Measurements from ENCODE around the gene PRODH2.
"Not testable (repeated sequence)": the region's sequence is repeated elsewhere in the genome, so short reads cannot be mapped to it uniquely, and the experiment has no call there.

PRODH2 gene

DNA sequence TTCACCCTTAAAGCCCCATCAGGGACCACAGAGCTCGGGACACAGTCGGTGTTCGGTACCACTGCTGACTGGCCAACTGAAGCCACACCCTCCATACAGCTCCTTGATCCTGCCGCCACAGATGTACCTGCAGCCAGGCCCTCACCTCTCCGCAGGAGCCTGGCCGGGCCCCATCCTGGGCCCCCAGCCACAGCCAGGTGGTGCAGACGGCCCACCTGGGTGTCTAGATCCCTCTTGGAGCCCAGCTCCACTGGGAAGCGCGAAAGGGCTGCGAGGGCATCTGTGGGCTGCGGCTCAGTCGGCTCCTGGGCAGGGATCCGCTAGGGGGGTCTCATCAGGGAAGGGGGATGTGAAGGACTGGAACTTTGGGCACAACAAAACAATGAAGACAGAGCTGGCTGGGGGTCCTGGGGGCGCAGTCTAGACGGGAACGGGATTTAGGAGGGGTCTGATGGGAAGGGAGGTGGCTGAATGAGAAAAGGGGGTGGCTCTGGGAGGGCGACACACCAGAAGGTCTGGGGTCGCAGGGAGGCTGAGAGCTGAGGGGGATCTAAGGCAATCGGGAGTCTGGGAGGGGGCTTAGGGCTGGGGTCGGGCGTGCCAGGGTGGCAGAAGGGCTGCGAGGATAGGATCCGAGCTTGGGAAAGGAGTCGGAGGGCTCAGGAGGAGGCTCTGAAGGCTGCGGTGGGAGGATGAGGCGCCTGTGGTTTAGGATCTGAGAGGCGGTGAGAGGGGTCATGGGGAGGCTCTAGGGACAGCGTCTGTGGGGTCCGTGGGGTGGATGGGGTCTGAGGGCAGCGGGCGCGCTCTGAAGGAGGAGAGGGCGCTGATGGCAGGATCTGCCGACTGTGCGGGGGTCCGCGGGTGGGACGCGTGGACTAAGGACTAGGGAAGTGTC, 15.8 kb downstream of the PRODH2 start:
- no peak for DNase-seq

DNA sequence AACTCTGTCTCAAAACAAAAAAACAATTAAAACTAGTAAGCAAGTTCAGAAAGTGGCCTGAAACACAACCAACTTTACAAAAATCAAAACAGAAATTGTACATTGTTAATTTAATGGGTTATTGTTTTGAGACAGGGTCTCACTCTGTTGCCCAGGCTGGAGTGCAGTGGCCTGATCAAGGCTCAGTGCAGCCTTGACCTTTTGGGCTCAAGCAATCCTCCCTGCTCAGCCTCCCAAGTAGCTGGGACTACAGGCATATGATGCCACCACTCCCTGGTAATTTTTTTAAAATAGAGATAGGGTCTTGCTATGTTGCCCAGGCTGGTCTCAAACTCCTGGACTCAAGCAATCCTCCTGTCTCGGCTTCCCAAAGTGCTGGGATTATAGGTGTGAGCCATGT, 17.1 kb downstream of the PRODH2 start:
- DNase-seq = not testable (repeated sequence)

DNA sequence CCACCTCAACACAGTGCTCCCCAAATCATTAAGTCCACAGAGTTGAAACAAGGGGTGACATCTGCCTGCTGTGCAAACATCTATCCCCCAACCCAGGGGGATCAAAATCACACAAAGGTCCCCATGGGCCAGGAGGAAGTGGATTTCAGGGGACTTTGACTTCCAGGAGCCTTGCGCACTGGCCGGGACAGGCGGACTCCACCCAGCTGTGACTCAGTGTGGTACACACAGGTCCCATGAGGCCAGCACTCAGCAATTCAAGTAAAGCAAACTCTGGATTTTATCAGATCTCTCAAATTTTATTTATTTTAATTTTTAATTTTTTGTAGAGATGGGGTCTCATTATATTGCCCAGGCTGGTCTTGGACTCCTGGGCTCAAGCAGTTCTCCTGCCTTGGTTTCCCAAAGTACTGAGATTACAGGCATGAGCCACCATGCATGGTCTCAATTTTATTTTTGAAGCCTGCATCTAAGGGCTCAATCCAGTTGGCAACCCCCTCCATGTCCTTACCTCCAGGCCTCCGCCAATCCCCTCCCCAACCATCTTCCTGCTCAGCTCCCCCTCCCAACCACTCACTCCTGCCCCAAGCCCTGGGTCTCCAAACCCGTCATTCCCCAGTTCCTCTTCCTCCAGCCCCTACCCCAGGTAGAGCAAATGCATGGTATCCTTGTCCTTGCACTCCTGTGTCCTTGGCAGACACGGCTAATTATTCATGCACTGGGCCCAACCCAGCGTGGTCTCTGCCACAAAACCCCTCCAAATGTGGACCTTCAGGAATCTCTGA, 19.1 kb downstream of the PRODH2 start:
- DNase-seq = no peak

DNA sequence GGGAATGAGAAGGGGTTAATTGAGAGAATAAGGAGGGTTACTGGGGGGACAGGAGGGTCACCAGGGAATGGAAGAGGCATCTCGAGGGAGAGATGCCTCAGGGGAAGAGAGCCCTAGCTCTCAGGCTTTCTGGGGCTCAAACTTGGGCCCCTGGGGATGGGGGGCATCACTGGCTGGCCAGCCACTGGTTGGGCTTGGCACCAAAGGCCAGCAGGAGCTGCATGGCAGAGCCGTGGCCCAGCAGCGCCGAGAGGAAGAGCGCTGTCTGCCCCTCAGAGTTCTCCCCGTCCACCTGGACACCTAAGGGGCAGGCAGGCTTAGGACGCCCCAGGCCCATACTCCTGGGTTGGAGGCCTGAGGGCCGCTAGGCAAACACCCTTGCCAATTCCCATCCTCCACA, 19.8 kb downstream of the PRODH2 start:
- no peak for DNase-seq

DNA sequence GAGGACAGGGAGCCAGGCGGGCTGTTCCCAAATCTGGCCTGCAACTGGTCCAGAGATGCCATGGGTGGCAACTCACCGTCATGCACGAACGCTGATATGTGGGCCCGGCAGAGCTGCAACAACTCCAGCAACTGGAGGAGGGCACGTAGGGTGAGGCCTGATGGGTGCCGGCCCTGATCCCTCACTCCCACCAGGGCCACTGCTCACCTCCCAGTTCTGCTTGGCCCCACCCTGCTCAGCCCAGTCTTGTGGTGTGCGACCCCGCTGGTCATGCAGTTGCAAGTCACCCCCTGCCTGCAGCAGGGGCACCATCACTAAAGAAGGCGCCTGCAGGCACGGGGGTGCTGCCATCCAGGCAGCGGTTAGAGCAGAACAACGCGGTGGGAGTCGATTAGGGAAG, 20.3 kb downstream of the PRODH2 start:
- DNase-seq = no peak

DNA sequence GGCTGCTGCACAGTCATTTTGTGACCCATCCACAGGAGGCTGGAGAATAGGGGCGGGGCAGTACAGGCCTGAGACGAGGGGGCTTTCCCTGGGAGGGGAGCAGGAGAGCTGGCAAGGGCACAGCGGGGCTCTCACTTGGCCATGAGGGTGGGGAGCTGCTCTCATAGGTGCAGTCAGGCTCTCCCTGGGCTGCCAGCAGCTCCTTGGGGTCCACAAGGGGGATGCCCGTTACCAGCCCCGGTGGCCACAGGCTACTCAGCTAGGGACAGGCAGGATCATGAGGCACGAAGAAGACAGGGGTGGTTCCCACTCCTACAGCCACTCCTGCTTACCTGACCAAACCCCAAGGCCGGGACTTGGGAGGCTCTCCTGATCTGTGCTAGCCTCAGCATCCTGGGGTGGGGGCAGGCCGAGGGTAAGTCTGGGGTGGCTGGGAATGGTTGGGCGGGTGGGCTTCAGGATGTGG, 20.8 kb downstream of the PRODH2 start:
- DNase-seq = no peak

DNA sequence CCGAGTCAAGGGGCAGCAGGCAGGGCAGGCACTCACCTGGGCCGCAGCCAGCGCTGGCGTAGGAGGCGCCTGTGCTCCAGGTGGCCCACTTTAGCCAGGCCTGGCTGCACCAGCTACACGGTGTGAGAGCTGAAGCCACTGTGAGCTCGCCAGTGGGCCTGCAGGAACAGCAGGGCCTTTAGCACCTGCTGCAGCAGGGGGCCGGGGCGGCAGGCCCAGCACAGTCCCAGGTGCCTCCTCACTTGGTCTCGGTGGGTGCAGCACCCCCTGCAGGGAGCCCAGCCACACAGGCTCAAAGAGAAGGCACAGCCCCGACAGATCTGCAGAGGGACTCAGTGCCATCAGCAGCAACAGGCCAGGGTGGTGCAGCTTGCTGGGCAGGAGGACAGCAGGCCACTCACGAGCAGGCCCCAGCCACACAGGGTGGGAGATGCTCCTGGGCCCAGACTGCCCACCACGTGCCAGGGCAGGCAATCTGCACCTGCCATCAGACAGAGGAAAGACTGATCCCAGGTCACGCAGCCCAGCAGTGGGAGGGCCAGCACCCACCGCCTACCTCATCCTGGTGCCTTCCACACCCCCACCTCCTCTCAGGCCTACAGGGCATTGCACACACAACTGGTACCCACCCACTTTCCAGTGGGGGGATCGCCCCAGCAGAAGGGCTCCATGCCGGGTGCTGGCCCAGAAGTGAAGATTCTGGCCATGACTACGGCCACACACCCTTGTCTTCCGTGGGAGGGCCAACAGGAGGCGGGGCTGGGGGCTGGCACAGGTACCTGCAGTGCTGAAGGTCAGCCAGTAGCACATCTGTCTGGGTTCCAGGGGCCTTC, 21.4 kb downstream of the PRODH2 start:
- DNase-seq = no peak

DNA sequence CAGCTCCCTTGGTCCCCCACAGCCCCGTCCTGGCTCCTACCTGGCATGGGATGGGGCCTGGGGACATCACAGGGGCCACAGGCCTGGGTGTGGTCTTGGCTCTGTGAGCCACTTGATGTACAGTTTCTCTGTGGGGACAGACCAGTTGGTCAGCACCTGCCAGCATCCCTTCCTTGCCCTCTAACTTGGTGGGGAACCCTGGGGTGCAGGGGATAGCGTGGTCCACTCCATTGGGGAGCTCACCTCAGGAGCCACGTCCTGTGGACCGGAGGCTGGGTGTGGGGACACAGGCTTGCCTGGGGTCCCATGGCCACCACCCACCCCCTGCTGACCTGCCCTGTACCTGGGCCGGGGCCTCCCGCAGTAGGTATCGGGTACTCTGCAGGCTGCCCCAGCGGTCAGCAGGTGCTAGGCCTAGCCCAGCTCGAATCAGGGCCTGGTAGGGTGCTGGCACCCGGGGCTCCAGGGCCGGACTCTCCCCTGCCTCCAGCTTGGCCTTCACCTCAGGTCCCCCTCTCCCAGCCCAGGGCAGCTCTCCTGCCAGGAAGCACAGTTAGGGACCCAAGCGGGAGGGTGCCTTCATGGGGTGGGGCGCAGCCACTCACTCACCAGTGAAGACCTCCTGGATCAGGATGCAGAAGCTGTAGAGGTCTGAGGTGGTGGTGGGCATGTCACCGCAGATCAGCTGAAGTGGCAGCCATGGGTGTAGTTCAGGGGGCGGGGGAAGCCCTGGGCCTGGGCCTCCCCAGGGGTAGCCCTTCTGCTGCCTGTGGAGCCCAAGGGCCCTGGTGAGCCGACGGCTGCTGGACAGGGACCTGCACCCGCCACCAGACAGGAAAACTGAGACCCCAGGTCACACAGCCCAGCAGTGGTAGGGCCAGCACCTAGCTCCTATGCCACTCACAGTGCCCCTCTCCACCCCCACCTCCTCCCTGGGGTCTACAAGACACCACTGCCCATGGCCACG, 22.4 kb downstream of the PRODH2 start:
- no peak for DNase-seq

DNA sequence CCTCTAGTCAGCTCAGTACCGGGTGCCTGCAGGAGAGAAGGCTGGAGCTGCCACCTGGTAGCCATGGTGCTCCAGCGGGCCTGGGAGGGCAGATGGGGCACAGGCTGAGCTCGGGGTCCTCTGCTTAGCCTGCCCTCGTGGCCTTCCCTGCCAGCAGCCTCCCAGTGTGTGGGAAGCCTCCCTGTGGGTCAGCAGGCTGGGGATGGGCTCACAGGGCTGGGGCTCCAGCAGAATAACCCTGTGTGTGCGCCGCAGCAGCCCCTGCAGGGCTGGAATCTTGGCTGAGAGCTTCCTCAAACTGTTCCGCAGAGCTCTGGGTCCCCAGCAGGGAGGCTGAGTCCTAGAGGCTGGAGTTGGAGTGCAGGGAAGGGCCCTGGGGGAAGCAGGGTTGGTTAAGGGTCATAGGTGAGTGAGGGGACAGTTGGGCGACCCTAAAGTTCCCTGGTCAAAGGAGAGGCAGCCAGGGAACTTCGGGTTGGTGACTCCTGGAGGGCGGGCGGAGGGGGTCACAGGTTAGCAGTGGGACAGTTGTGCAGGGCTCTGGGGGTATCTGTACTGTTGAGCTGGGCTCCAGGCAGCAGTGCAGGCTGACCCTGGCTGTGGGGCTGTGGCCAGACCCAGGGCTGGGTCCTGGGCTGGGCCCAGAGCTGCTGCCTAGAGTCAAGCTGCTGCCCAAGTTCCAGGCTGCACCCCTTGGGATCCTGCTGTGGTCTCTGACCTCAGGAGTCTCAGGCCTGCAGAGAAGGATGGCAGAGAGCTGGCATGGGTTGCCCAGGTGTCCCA, 23.3 kb downstream of the PRODH2 start:
- DNase-seq = no peak

DNA sequence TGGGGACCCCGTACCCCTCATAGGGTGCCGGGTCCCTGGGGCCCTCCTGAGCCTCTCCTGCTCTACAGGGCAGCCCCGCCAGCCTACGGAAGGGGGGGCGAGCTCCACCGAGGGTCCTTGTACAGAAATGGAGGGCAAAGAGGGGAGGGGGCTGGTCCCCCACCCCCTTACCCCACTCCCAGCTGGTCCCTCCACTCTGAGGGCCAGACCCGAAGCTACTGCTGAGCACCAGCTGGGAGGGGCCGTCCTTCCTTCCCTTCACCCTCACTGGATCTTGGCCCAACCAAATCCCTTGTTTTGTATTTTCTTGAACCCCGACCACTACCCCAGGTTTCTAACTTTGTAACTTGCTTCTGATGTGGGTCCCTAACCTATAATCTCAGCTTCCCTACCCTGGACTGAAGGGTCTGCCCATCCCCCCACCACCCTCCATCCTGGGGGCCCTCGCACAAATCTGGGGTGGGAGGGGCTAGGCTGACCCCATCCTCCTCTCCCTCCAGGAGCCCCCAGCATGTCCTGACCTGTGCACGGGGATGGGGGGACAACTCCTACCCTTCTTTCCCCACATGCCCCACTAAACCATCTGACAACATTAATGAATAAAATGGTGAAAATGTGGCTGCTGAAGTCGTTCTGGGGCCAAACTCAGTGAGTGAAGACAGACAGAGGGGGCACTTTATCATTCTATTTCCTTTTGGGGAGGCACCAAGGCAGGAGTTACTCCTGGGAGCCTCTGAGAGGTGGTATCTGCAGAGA, 24.3 kb downstream of the PRODH2 start:
- no peak for DNase-seq

DNA sequence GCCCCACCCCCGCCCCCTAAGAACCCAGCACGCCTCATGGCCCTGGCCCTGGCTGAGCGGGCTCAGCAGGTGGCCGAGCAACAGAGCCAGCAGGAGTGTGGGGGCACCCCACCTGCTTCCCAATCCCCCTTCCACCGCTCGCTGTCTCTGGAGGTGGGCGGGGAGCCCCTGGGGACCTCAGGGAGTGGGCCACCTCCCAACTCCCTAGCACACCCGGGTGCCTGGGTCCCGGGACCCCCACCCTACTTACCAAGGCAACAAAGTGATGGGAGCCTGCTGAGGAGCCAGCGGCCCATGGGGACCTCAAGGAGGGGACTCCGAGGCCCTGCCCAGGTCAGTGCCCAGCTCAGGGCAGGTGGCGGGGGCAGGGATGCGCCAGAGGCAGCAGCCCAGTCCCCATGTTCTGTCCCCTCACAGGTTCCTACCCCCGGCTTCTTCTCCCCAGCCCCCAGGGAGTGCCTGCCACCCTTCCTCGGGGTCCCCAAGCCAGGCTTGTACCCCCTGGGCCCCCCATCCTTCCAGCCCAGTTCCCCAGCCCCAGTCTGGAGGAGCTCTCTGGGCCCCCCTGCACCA, 25.3 kb downstream of the PRODH2 start:
- no peak for DNase-seq

DNA sequence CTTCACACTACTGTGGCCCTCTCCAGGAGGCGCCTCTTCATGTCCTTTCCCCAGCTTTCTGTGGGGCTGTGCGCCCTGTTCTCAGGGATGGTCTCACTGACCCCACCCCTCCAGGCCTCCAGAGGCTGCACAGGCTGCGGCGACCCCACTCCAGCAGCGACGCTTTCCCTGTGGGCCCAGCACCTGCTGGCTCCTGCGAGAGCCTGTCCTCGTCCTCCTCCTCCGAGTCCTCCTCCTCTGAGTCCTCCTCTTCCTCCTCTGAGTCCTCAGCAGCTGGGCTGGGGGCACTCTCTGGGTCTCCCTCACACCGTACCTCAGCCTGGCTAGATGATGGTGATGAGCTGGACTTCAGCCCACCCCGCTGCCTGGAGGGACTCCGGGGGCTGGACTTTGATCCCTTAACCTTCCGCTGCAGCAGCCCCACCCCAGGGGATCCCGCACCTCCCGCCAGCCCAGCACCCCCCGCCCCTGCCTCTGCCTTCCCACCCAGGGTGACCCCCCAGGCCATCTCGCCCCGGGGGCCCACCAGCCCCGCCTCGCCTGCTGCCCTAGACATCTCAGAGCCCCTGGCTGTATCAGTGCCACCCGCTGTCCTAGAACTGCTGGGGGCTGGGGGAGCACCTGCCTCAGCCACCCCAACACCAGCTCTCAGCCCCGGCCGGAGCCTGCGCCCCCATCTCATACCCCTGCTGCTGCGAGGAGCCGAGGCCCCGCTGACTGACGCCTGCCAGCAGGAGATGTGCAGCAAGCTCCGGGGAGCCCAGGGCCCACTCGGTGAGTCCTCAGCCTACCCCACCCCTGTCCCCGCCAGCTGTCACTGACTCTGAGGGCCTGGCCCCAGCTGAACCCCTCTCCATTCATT, 26.1 kb downstream of the PRODH2 start:
- no peak for DNase-seq

DNA sequence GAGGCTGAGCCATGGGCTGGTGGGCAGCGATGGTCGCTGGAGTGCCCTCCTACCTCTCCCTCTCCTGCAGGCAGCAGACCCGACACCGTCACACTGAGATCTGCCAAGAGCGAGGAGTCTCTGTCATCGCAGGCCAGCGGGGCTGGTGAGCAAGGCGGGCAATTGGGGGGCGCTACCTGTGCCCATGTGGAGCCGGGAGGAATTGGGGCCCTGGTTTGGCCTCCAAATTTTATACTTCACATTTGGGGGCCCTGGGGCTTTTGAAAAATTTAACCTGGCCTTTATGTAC, 27.4 kb downstream of the PRODH2 start:
- DNase-seq = no peak

DNA sequence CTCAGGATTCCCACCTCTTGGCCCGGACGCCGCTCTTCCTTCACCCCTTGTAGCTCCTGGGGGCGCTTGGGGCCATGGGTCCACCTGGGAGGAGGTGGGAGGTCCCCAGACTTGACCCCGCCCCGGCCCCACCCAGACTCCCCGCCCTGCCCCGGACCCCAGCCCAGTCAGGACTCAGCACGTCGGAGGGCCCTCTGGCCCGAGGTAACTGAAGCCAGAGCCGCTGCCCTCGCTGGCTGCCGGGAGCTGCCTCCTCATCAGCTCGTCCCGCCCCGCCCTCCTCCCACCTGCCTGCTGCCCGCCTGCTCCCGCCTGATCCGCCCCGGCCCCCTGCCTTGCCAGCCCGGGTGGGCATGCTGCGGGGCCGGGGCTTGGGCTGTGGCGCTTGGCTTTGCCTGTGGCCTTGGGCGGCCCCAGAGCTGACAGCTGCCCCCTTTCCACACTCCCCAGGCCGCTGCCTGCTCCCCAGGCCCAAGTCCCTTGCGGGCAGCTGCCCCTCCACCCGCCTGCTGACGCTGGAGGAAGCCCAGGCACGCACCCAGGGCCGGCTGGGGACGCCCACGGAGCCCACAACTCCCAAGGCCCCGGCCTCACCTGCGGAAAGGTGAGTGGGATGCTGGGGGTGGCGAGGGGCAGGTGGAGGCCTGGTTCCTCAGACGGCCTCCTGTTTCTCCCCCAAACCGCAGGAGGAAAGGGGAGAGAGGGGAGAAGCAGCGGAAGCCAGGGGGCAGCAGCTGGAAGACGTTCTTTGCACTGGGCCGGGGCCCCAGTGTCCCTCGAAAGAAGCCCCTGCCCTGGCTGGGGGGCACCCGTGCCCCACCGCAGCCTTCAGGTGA, 27.9 kb downstream of the PRODH2 start:
- DNase-seq = no peak

DNA sequence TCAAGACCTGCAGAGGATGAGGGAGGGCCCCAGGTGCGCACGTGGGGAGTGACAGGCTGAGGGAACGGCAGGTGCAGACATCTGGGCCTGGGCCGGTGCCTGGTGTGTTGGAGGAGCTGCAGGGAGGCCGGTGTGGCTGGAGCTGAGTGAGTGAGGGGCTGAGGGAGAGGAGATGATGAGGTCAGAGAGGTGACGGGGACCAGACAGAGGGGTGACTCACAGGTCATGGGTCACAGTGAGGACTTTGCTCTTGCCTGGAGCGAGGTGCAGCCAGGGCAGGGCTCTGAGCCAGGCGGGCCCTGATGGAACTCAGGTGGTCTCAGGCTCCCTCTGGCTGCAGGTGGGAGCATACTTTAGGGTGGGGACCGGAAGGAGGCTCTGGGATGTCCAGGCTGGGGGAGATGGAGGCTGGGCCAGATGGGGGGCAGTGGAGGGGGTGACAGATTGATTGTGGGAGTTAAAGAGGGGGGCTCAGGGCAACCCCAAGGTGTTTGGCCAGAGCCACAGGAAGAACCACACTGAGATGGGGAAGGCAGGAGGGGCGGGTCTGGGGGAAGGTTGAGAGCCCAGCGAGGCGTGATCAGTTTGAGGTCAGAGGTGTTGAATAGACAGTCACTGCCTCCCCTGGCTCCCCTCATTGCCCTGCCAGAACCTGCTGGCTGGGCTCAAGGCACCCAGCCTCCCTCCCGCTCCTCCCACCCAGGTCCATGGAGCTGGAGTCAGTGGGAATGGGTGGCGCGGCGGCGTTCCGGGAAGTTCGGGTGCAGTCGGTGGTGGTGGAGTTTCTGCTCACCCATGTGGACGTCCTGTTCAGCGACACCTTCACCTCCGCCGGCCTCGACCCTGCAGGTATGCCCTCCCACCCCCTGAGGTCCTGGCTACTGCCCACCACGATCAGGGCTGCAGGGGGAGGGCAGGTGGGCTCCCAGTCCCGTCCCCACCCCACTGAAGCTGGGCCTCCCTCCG, 28.9 kb downstream of the PRODH2 start:
- DNase-seq = no peak

DNA sequence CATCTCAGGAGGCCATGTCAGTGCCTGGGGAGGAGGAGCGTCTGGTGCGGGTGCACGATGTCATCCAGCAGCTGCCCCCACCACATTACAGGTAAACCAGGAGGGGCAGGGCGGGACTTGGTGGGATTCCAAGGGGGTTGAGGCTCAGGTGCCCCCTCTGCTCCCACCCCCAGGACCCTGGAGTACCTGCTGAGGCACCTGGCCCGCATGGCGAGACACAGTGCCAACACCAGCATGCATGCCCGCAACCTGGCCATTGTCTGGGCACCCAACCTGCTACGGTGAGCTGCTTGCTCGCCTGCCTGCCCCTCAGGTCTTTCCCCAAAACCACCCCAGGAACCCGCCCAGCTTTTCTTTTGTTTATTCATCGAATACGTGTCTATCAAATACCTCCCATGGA, 30.1 kb downstream of the PRODH2 start:
- DNase-seq = no peak

DNA sequence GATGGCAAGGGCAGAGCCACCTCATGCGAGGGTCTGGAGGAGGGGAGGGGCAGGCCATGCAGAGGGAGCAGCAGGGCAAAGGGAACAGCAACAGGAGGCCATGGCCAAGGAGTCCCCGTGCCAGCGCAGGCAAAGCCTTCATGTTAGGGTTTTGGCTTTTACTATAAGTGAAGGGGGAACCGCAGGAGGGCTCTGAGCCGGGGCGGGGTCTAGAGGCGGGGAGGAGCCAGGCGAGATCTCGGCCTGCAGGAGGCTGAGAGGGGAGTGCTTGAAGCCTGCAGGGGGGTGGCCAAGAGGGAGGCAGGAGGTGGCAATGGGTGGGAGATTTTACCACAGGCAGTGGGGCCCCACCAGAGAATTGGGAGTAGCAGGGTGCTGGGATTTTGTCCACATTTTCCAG, 31.0 kb downstream of the PRODH2 start:
- DNase-seq = no peak
